Retinal pigment epithelial cell (primary cell): ENCODE data around the gene HOXA2.

ENCODE experiments used
- DNase-seq: peaks from one replicate; pipeline ENCODE4 v3.0.0-alpha.2; 2010; ENCODE audit warnings: low read depth
- H3K4me3 ChIP-seq: 2 replicates; pipeline ENCODE4 v1.5.1; 2011; ENCODE audit warnings: mild to moderate bottlenecking, low read length, control low read depth, moderate library complexity
- TF ChIP-seq, protein P1 (sequence below): conservative IDR thresholded peaks from 2 replicates; pipeline ENCODE4 v1.5.1; 2011; ENCODE audit warnings: low read depth, low read length, control low read depth, inconsistent platforms

Gene HOXA2

DNA sequence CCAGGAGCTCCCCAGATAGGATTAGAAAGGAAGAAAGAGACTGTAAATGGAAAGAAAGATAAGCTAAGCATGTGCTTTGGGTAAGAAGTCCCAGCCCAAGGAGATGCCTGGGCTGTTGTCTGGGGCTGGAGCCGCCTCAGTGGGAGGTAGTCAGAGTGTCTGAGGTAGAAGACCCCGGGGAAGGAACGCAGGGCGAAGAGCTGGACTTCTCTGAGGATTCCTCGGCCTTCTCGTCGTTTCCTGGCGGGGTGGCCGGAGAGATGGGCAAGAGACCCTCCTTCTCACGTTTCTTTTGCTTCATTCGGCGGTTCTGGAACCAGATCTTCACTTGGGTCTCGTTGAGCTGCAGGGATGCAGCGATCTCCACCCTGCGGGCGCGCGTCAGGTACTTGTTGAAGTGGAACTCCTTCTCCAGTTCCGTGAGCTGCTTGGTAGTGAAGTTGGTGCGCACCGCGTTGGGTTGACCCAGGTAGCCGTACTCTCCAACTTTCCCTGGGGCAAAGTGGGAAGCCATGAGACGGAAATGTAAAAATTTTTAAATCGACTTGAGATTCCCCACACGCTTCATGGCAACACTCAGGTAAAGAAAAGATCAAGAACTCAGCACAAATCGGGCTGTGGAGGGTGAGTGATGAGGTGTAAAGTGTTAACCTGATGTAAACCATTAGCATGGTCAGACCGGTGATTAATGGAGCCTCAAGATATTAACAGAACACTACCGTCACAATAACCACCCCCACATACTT lies 8.0 kb downstream of the HOXA2 start:
- DNase-seq: no peak
- H3K4me3 ChIP-seq: no peak overlapping the region
- TF ChIP-seq, protein P1, sequence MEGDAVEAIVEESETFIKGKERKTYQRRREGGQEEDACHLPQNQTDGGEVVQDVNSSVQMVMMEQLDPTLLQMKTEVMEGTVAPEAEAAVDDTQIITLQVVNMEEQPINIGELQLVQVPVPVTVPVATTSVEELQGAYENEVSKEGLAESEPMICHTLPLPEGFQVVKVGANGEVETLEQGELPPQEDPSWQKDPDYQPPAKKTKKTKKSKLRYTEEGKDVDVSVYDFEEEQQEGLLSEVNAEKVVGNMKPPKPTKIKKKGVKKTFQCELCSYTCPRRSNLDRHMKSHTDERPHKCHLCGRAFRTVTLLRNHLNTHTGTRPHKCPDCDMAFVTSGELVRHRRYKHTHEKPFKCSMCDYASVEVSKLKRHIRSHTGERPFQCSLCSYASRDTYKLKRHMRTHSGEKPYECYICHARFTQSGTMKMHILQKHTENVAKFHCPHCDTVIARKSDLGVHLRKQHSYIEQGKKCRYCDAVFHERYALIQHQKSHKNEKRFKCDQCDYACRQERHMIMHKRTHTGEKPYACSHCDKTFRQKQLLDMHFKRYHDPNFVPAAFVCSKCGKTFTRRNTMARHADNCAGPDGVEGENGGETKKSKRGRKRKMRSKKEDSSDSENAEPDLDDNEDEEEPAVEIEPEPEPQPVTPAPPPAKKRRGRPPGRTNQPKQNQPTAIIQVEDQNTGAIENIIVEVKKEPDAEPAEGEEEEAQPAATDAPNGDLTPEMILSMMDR: no peak

DNA sequence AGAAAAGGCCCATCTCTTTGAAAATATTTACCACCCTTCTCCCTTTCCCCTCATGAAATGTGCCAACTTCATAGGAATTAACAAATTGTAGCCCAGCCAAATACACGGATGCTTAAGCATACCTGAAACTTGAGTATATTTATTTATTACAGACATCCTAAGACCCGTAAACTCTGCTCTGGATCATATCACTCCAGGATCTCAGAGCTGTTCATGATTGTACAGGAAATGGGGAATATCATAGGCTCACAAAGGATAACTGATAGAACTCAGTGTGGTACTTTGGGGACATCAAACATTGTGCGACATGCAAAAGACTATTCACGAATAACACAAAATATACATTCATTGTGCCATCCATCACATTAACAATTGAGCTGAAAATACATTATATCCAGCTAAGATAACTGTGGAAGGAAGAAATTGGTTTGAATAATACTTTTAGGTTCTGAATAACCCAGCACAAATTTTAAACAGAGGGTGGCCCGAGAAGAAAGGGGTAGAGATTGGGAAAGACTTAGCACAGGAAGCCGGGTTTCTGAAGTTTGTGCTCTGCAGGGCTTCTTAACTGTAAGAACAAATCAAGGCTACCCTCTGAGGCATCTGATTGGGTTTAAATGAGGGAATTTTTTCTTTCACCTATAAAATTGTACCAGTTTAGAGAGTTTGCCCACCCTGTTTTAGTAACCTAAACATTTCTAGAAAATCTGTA lies 9.1 kb downstream of the HOXA2 start:
- no peak overlapping the region for H3K4me3 ChIP-seq
- TF ChIP-seq, protein P1: no peak
- no peak for DNase-seq

DNA sequence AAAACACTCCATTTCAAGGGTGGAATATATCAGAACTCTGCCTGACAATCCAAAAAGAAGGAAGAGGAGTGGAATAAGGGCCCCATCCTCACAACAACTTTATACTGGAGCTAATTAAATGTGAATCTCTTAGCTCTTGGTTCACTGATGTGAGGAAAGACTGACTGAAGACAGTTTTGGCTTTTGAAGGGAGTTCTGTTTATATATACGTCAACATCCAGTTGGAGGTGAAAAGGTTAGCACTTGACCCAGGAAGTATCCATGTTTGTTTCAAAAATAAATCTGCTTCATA lies 9.7 kb downstream of the HOXA2 start:
- no peak overlapping the region for H3K4me3 ChIP-seq
- no peak for DNase-seq
- TF ChIP-seq, protein P1: no peak

DNA sequence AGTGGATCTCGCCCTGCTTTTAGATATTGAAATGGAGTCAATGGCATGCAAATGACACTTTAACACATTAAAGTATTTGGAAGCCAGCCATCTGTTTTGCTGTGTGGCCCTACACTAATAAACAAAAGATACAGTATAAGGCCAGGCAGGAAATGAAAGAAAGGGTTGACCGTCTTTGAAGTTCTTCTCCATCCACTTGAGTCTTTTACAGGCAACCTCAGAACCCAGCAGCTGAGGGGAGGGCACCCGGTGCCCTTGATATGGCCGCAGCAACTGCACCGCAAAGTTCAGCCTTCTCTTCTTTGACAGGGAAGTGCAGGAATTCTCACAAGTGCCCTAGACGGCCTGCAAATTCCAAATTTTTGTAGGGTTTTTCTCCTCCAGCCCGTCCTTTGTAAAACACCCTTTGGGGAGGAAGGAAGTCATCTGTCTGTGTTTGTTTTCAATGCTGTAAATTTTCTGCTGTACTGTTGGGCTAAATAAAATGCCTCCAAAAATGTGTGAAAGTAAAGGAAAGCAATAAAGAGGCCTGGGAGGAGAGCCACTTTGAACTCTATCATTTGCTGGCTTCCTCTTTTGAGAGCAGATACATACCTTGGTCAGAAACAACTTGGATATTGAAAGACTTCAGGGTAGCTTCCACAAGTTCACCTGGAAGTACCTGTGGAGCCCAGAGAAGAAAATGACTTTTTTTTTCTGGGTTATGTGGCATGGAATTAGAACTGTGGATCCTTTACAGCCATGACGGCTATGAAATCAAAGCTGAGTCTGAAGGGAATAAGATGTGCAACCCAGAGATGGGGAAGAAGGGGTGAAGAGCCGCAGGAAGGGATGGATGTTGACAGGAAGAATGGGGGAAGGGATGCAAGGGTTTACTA lies 10.3 kb downstream of the HOXA2 start:
- H3K4me3 ChIP-seq: no peak overlapping the region
- TF ChIP-seq, protein P1: no peak
- DNase-seq: no peak

DNA sequence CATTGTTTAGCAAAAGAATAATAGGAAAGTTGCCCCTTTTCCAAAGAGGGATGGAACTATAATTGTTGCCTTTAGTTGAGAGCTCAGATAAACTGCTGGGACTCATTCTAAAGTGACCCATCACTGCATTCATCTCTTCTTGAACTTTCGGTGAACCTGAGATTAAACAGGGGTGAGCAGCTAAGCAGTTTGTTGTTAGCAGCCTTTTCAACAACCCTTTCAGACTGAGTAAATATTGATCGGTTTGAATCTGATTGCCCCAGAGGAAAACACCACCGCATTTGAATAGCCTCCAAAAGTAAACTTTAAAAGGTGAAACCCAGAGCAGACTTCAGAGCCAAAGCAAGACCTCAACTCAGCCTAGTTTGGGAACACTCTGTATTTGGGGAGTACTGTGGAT lies 11.4 kb downstream of the HOXA2 start:
- TF ChIP-seq, protein P1: no peak

DNA sequence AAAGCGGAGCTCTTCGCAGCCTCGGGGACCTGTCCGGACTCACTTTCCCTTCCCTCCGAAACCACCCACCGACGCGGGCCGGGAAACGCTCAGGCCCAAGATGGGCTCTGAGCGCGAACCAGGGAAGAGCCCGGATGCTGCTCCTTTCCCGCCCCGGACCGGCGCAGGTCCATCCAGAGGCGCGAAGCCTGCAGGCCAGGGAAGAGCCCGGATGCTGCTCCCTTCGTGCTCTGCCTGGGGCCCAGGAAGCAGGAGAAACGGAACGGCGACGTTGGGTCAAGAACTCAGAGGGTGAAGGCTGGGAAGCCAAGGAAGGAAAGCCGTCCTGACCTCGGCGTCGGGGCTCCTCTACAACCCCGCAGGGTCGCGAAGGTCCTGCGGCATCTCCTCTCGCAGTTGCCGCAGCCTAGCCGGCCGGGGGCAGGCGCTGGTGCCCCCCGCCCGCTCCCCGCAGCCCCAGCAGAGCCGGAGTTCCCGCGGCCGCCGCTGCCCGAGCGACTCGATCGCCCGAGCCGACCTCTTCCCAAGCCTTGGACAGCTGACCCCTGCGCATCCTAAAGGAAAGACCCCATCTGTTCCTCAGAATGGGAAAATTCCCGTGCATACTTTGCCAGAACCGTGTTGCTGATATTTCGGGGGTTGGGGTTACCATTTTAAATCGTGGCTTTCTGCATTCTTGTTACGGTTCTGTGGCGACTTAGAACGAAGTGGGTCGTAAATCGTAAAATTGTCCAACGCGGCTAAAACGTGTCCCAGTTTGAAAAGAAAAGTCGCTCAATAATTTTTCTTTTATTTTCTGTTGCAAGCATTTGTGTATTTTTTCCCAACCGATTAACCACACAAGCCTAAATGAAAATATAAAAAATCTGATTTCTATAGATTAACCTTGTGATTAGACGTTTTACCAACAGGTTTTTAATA lies 14.2 kb downstream of the HOXA2 start:
- H3K4me3 ChIP-seq: no peak overlapping the region
- TF ChIP-seq, protein P1: no peak
- DNase-seq: no peak

More for the DNA sequence above, 11.4 kb downstream of the HOXA2 start:
- DNase-seq: no peak
- H3K4me3 ChIP-seq: no peak overlapping the region
